ENCODE data around the gene USH1C.

- TF ChIP-seq POLR2A (IDR thresholded peaks at IDR 0.05) (no peak), POLR2AphosphoS5 (IDR thresholded peaks at IDR 0.05) (no peak)
These were observed 24.7 kb upstream of the USH1C start for GRCh38 chr11:17568944-17569343.

Data from spleen (tissue), 3 donors.